Measurements from ENCODE around the gene HMGCS1.

DNA sequence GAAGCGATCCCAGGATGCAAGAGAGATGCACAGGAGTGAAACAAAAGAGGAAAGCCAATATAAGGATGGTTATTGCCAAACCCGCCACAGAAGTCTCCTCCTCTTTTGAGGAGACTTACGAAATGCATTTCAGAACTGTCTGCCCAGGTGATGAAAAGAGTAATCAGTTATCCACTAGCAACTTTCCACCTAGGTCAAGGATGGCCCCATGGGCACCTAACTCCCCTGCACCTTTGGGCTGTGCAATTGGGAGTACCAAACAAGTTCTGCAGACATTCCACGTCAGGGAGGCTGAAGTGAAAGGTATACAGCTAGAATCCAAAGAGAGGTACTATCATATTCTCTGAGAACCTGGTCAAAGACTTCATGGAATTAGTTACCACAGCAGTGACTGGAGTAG lies 25.7 kb downstream of the HMGCS1 start:
- no peak for TF ChIP-seq POLR2A (IDR thresholded peaks at IDR 0.05)
- TF ChIP-seq, protein P1, sequence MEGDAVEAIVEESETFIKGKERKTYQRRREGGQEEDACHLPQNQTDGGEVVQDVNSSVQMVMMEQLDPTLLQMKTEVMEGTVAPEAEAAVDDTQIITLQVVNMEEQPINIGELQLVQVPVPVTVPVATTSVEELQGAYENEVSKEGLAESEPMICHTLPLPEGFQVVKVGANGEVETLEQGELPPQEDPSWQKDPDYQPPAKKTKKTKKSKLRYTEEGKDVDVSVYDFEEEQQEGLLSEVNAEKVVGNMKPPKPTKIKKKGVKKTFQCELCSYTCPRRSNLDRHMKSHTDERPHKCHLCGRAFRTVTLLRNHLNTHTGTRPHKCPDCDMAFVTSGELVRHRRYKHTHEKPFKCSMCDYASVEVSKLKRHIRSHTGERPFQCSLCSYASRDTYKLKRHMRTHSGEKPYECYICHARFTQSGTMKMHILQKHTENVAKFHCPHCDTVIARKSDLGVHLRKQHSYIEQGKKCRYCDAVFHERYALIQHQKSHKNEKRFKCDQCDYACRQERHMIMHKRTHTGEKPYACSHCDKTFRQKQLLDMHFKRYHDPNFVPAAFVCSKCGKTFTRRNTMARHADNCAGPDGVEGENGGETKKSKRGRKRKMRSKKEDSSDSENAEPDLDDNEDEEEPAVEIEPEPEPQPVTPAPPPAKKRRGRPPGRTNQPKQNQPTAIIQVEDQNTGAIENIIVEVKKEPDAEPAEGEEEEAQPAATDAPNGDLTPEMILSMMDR (IDR thresholded peaks at IDR 0.05 in 4 of 5, conservative IDR thresholded peaks at IDR 0.05 in 1 of 5) = no peak

Measured in gastrocnemius medialis (tissue), 4 donors.